IMR-90 (cell line): ENCODE measurements around the gene CRIP1. TPM values are rescaled to one million over a fixed set of nuclear protein-coding genes. Genes with fewer than 3 reads are reported as not detected.

Source experiments
- ATAC-seq: fragments of 200-7000 bp; cut with Tn5 transposase; 2 replicates; pipeline ENCODE4 v1.9.1; 2020; ENCODE audit warnings: low read depth, mild to moderate bottlenecking, moderate library complexity
- BruUV-seq: library from RNA; stranded (reverse); fragments of 400-500 nt; replicated peaks from 2 replicates; lab custom pipeline; 2021; lab: Mats Ljungman, UMichigan
- CTCF ChIA-PET: fragments of 300-600 bp; formaldehyde crosslinking; extraction: SDS; loops from one replicate; lab custom pipeline; 2021; ENCODE audit warnings: antibody characterized with exemption; lab: Yijun Ruan, JAX
- POLR2A ChIA-PET: fragments of 300-600 bp; sonication (Branson Sonifier 250); formaldehyde crosslinking; loops from one replicate; lab custom pipeline; 2022; ENCODE audit warnings: antibody characterized with exemption; ENCODE audit not compliant: unreplicated experiment; lab: Charles Lee
- DNase-seq: peaks from one replicate; pipeline ENCODE4 v3.0.0; 2013
- H2AFZ ChIP-seq: replicated peaks from 2 replicates; pipeline ENCODE3; 2013; ENCODE audit warnings: low read length, mild to moderate bottlenecking; ENCODE audit not compliant: poor library complexity
- H2AK5ac ChIP-seq: 2 replicates; pipeline ENCODE4 v1.6.1; 2013; ENCODE audit warnings: low read depth, low read length, inconsistent platforms
- H2AK9ac ChIP-seq: replicated peaks from 2 replicates; pipeline ENCODE3; 2013; ENCODE audit warnings: mild to moderate bottlenecking, low read depth, low read length, moderate library complexity; ENCODE audit not compliant: poor library complexity
- H2BK120ac ChIP-seq: 2 replicates; pipeline ENCODE4 v1.6.1; 2013; ENCODE audit warnings: low read depth, low read length, inconsistent platforms
- H2BK15ac ChIP-seq: 3 replicates; pipeline ENCODE4 v1.6.1; 2013; ENCODE audit warnings: low read depth, low read length, inconsistent platforms
- H2BK20ac ChIP-seq: 2 replicates; pipeline ENCODE4 v1.6.1; 2013; ENCODE audit warnings: low read depth, mild to moderate bottlenecking, inconsistent platforms, low read length, moderate library complexity
- H2BK5ac ChIP-seq: 2 replicates; pipeline ENCODE4 v1.6.1; 2013; ENCODE audit warnings: mild to moderate bottlenecking, low read depth, low read length, inconsistent platforms; ENCODE audit not compliant: poor library complexity, severe bottlenecking
- H3K14ac ChIP-seq: replicated peaks from 2 replicates; pipeline ENCODE4 v1.6.1; 2013; ENCODE audit warnings: low read depth, low read length, inconsistent platforms
- H3K18ac ChIP-seq: 2 replicates; pipeline ENCODE4 v1.6.1; 2013; ENCODE audit warnings: low read depth, low read length, control low read depth
- H3K23ac ChIP-seq: 2 replicates; pipeline ENCODE4 v1.6.1; 2013; ENCODE audit warnings: low read depth, low read length, inconsistent platforms
- H3K27ac ChIP-seq: 2 replicates; pipeline ENCODE4 v1.5.1; 2013; ENCODE audit warnings: mild to moderate bottlenecking, control low read depth, low read length; ENCODE audit not compliant: insufficient read depth
- H3K27me3 ChIP-seq: 2 replicates; pipeline ENCODE4 v1.6.1; 2013; ENCODE audit warnings: low read length; ENCODE audit not compliant: control insufficient read depth, insufficient read depth
- H3K36me3 ChIP-seq: 2 replicates; pipeline ENCODE4 v1.6.1; 2013; ENCODE audit warnings: low read length, mixed read lengths; ENCODE audit not compliant: control insufficient read depth, insufficient read depth
- H3K4ac ChIP-seq: 2 replicates; pipeline ENCODE4 v1.6.1; 2013; ENCODE audit warnings: low read depth, low read length, inconsistent platforms
- H3K4me1 ChIP-seq: 2 replicates; pipeline ENCODE4 v1.6.1; 2013; ENCODE audit warnings: low read length, mixed read lengths; ENCODE audit not compliant: control insufficient read depth, insufficient read depth
- H3K4me2 ChIP-seq: 2 replicates; pipeline ENCODE4 v1.6.1; 2013; ENCODE audit warnings: low read depth, mild to moderate bottlenecking, control low read depth, low read length, moderate library complexity
- H3K4me3 ChIP-seq: 2 replicates; pipeline ENCODE4 v1.5.1; 2013; ENCODE audit warnings: low read depth, mild to moderate bottlenecking, control low read depth, low read length, moderate library complexity; ENCODE audit not compliant: insufficient read depth
- H3K56ac ChIP-seq: 2 replicates; pipeline ENCODE4 v1.6.1; 2013; ENCODE audit warnings: low read length, inconsistent platforms; ENCODE audit not compliant: insufficient read depth; ENCODE audit errors: extremely low read depth
- H3K79me1 ChIP-seq, 2 experiments: 2 replicates each; pipeline ENCODE4 v1.6.1; 2013; ENCODE audit warnings: low read length in 2 of 2, inconsistent platforms in 1 of 2, low read depth in 1 of 2
- H3K9ac ChIP-seq: 2 replicates; pipeline ENCODE4 v1.6.1; 2013; ENCODE audit warnings: low read depth, low read length, control low read depth
- H3K9me1 ChIP-seq: 2 replicates; pipeline ENCODE4 v1.6.1; 2013; ENCODE audit warnings: low read length, inconsistent platforms; ENCODE audit not compliant: insufficient read depth
- H3K9me3 ChIP-seq: 2 replicates; pipeline ENCODE4 v1.6.1; 2013; ENCODE audit warnings: low read length; ENCODE audit not compliant: control insufficient read depth, insufficient read depth
- H4K20me1 ChIP-seq: 2 replicates; pipeline ENCODE4 v1.6.1; 2013; ENCODE audit warnings: low read length, inconsistent platforms; ENCODE audit not compliant: insufficient read depth
- H4K5ac ChIP-seq: 2 replicates; pipeline ENCODE4 v1.6.1; 2013; ENCODE audit warnings: mild to moderate bottlenecking, low read depth, low read length, control low read depth
- H4K8ac ChIP-seq, 2 experiments: 2 replicates each; pipeline ENCODE4 v1.6.1; 2013; ENCODE audit warnings: low read depth in 2 of 2, low read length in 2 of 2, control low read depth in 1 of 2, inconsistent platforms in 1 of 2
- H4K91ac ChIP-seq: 2 replicates; pipeline ENCODE4 v1.6.1; 2013; ENCODE audit warnings: low read depth, low read length, inconsistent platforms; ENCODE audit not compliant: insufficient read depth
- CEBPB ChIP-seq: IDR thresholded peaks from 2 replicates; pipeline ENCODE4 v1.6.1; 2012; ENCODE audit warnings: low read depth, low read length, improper control_type of control experiment
- CTCF ChIP-seq: conservative IDR thresholded peaks from 2 replicates; pipeline ENCODE4 v1.5.1; 2012; ENCODE audit warnings: mild to moderate bottlenecking, low read depth, low read length, improper control_type of control experiment
- MXI1 ChIP-seq: IDR thresholded peaks from 2 replicates; pipeline ENCODE4 v1.6.1; 2012; ENCODE audit warnings: low read depth, mild to moderate bottlenecking, low read length, moderate library complexity, borderline replicate concordance
- RCOR1 ChIP-seq: IDR thresholded peaks from 2 replicates; pipeline ENCODE4 v1.6.1; 2012; ENCODE audit warnings: mild to moderate bottlenecking, low read length, improper control_type of control experiment; ENCODE audit not compliant: insufficient replicate concordance
- WGBS, 2 experiments: methylation state at CpG; one replicate each; pipeline versions ENCODE4 v1.1.5 to v1.1.7; 2013; ENCODE audit warnings: missing lambda C conversion rate in 2 of 2; ENCODE audit not compliant: insufficient read length in 1 of 2; ENCODE audit errors: extremely low coverage in 2 of 2; 5-methylcytosine and 5-hydroxymethylcytosine counted together
- dilution Hi-C: fragments of 300-500 bp; cut with HindIII; formaldehyde crosslinking; loops from one replicate; pipeline ENCODE4 v1.14.3; 2018; ENCODE audit warnings: low sequenced_read_pairs; ENCODE audit not compliant: unreplicated experiment
- in situ Hi-C: fragments of 300-500 bp; cut with MboI; formaldehyde crosslinking; loops from 3 replicates; pipeline ENCODE4 v1.14.3; 2019; ENCODE audit warnings: low sequenced_read_pairs, inconsistent platforms, mixed read lengths
- intact Hi-C: fragments of 100-400 bp; cut with micrococcal nuclease; formaldehyde crosslinking; loops from 2 replicates; pipeline ENCODE4 v1.10.0; 2022
- polyA plus RNA-seq, 3 experiments: library from polyadenylated mRNA; depleted of rRNA; stranded (reverse); fragments of >200 nt; gene quantifications; 2 replicates each; pipeline ENCODE4 v1.2.3, GENCODE V29; 2012; ENCODE audit warnings: low replicate concordance in 1 of 3
- total RNA-seq: library from RNA; depleted of rRNA; stranded (reverse); fragments of >200 nt; gene quantifications from 2 replicates; pipeline ENCODE4 v1.2.3, GENCODE V29; 2012

Gene CRIP1
- total and polyA plus RNA-seq, 2 of the 4 experiments (the other 2 are of a cell fraction), result 0.21 TPM; not detected in 1

GRCh38 chr14:105445901-105446845 is 40.5 kb upstream of the CRIP1 start:
- no TSS peak for BruUV-seq
- no peak for TF ChIP-seq MXI1
- TF ChIP-seq CEBPB, result no peak
- TF ChIP-seq RCOR1, result no peak
- no peak for TF ChIP-seq CTCF
- H2AK5ac ChIP-seq, result no peak overlapping the region
- no peak overlapping the region for H3K4ac ChIP-seq
- no peak overlapping the region for H2BK120ac ChIP-seq
- H4K20me1 ChIP-seq, result peaks cover 31% of the 10 kb centered on the region
- H3K36me3 ChIP-seq, result peaks cover 27% of the 10 kb centered on the region
- no peak overlapping the region for H3K23ac ChIP-seq
- ChIA-PET CTCF (no interaction called here), POLR2A (no interaction called here)
- no peak overlapping the region for H4K8ac ChIP-seq
- H3K4me3 ChIP-seq, result no peak overlapping the region
- H4K5ac ChIP-seq, result no peak overlapping the region
- in situ Hi-C loops, result no loop called here
- dilution Hi-C loops, result no loop called here
- no peaks in the 10 kb centered on the region for H3K4me1 ChIP-seq
- no peak overlapping the region for H4K91ac ChIP-seq
- H3K18ac ChIP-seq, result no peak overlapping the region
- intact Hi-C loops, result no loop called here
- H2BK5ac ChIP-seq, result no peak overlapping the region
- no peaks in the 10 kb centered on the region for H3K27me3 ChIP-seq
- H2AFZ ChIP-seq, result no peak overlapping the region
- no peaks in the 10 kb centered on the region for H3K9me3 ChIP-seq
- no peak overlapping the region for H3K9ac ChIP-seq
- no peak overlapping the region for H3K27ac ChIP-seq
- no peak overlapping the region for H2BK15ac ChIP-seq
- H3K9me1 ChIP-seq, result no peaks in the 10 kb centered on the region
- DNase-seq (no peak), ATAC-seq (no peak)
- no peak overlapping the region for H3K14ac ChIP-seq
- 89% methylated on average over 3 of the region's 26 CpGs; no CpG with 5 or more reads in 1 of the 2 experiments for WGBS, 2 experiments
- no peak overlapping the region for H3K56ac ChIP-seq
- H2BK20ac ChIP-seq, result no peak overlapping the region
- H2AK9ac ChIP-seq, result no peak overlapping the region
- H3K79me1 ChIP-seq, result peaks cover 5 to 41% of the 10 kb centered on the region in 2 experiments; a peak in 3 of 4 replicates
- H3K4me2 ChIP-seq, result no peak overlapping the region
